GDM1 (cell line): ENCODE measurements around the gene APOC3.

Source experiments
- DNase-seq: peaks from one replicate; lab custom pipeline; 2025; lab: John Stamatoyannopoulos, UW

APOC3 gene

GRCh38 chr11:116804001-116804400, 25.7 kb upstream of the APOC3 start:
- DNase-seq = no peak

- no peak for DNase-seq
Observed at GRCh38 chr11:116807601-116808261, 22.0 kb upstream of the APOC3 start.

- no peak for DNase-seq
Observed at GRCh38 chr11:116808262-116809175, 21.2 kb upstream of the APOC3 start.

GRCh38 chr11:116811194-116811593, 18.5 kb upstream of the APOC3 start:
- DNase-seq = no peak

GRCh38 chr11:116812109-116812508, 17.6 kb upstream of the APOC3 start:
- DNase-seq = no peak

- no peak for DNase-seq
Observed at GRCh38 chr11:116813170-116813569, 16.5 kb upstream of the APOC3 start.

- DNase-seq = no peak
Observed at GRCh38 chr11:116813781-116814471, 15.8 kb upstream of the APOC3 start.

- no peak for DNase-seq
Observed at GRCh38 chr11:116814502-116814901, 15.2 kb upstream of the APOC3 start.

GRCh38 chr11:116819049-116819448, 10.7 kb upstream of the APOC3 start:
- no peak for DNase-seq

GRCh38 chr11:116821050-116821918, 8.4 kb upstream of the APOC3 start:
- no peak for DNase-seq

- no peak for DNase-seq
Observed at GRCh38 chr11:116822575-116822974, 7.1 kb upstream of the APOC3 start.

- no peak for DNase-seq
Observed at GRCh38 chr11:116823031-116823843, 6.5 kb upstream of the APOC3 start, which contains the start of gene APOA4. APOA4 (minus strand) TSS chr11:116823304; CDS start chr11:116823191, 113 bp downstream.

GRCh38 chr11:116825434-116825833, 4.3 kb upstream of the APOC3 start:
- no peak for DNase-seq

GRCh38 chr11:116825854-116826750, 3.6 kb upstream of the APOC3 start:
- no peak for DNase-seq

- no peak for DNase-seq
Observed at GRCh38 chr11:116826751-116827431, 2.8 kb upstream of the APOC3 start.

- DNase-seq = no peak
Observed at GRCh38 chr11:116827461-116827860, 2.2 kb upstream of the APOC3 start.

- no peak for DNase-seq
Observed at GRCh38 chr11:116828632-116829524, 829 bp upstream of the APOC3 start.
